Measurements from ENCODE around the gene MYL6.

MYL6 gene

DNA sequence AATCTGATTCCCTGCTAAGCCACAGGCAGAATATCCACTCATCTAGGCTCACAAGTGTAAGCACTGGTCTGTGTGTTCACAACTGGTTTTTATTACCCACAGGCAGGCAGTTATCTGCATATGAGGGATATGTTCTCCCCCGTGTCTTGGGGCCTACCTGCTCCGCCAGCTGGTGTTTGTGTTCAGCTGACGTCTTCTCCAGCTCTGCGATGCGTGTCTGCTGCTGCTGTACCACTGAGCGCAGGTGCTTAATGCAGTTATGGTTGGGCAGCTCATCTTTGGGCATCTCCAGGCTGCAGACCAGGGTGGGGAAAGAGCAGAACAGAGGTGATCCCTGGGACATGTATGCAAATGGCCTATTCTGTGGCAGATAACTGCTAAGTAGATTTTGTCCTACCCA, 49.8 kb downstream of the MYL6 start:
- in situ Hi-C loops (cut with MboI; ENCODE audit: low sequenced_read_pairs, unreplicated experiment), result loop anchor here (25.0 kb wide), 1 partner anchor 254 kb away; the partner anchor contains the start of genes MIP and SPRYD4
- DNase-seq (ENCODE audit: low spot score), result no peak
- TF ChIP-seq CTCF (IDR thresholded peaks at IDR 0.05; ENCODE audit: borderline replicate concordance, control extremely low read depth, extremely low read depth, insufficient read depth, missing control alignments), result no peak

Measured in GM13976 (cell line).